CD4-positive, alpha-beta T cell (primary cell): ENCODE measurements around the gene NOL11. TPM values are rescaled to one million over a fixed set of nuclear protein-coding genes. Genes with fewer than 3 reads are reported as not detected.

Experiments used
- ATAC-seq: fragments of 200-7000 bp; cut with Tn5 transposase; one replicate; pipeline ENCODE4 v1.10.0; 2022; ENCODE audit warnings: mild to moderate bottlenecking; ENCODE audit not compliant: poor library complexity
- CTCF ChIA-PET: fragments of 350-600 bp; sonication (Branson Sonifier 250); formaldehyde crosslinking; loops from one replicate; lab custom pipeline; 2021; ENCODE audit warnings: antibody characterized with exemption, inconsistent platforms; lab: Charles Lee
- POLR2A ChIA-PET: fragments of 350-600 bp; sonication (Branson Sonifier 250); formaldehyde crosslinking; loops from one replicate; lab custom pipeline; 2021; ENCODE audit warnings: antibody characterized with exemption, inconsistent platforms; lab: Charles Lee
- DNase-seq, 14 experiments: peaks; one replicate each; pipeline ENCODE4 v3.0.0-alpha.2; 2013 to 2020; ENCODE audit warnings: mixed read lengths in 2 of 14
- H3K27ac ChIP-seq, 2 donors: one replicate each; pipeline versions ENCODE4 v1.5.1 to v1.7.0; 2013; ENCODE audit warnings: low read length in 2 of 2, low read depth in 1 of 2, mild to moderate bottlenecking in 1 of 2
- H3K27me3 ChIP-seq, 2 experiments: 1 replicate in 1 of 2; 2 replicates in 1 of 2; pipeline versions ENCODE4 v1.6.1 to v1.7.0; 2013; ENCODE audit warnings: low read length in 2 of 2, control low read depth in 1 of 2, mild to moderate bottlenecking in 1 of 2, moderate library complexity in 1 of 2; ENCODE audit not compliant: insufficient read depth in 2 of 2, control insufficient read depth in 1 of 2
- H3K36me3 ChIP-seq: one replicate; pipeline ENCODE4 v1.6.1; 2013; ENCODE audit warnings: low read length, control low read depth; ENCODE audit not compliant: insufficient read depth
- H3K4me1 ChIP-seq: one replicate; pipeline ENCODE4 v1.6.1; 2013; ENCODE audit warnings: low read length, control low read depth; ENCODE audit not compliant: insufficient read depth
- H3K4me3 ChIP-seq: one replicate; pipeline ENCODE4 v1.5.1; 2013; ENCODE audit warnings: mild to moderate bottlenecking, low read length, moderate library complexity
- H3K9me3 ChIP-seq, 2 experiments: 1 replicate in 1 of 2; 2 replicates in 1 of 2; pipeline versions ENCODE4 v1.6.1 to v1.7.0; 2013; ENCODE audit warnings: low read length in 2 of 2, mild to moderate bottlenecking in 2 of 2, control low read depth in 1 of 2, moderate library complexity in 1 of 2; ENCODE audit not compliant: control insufficient read depth in 1 of 2, insufficient read depth in 1 of 2
- H3K27ac Mint-ChIP-seq: one replicate; pipeline ENCODE4 v1.8.0; 2020; ENCODE audit warnings: mixed read lengths
- H3K27me3 Mint-ChIP-seq: one replicate; pipeline ENCODE4 v1.8.0; 2021; ENCODE audit warnings: mixed read lengths
- H3K36me3 Mint-ChIP-seq: one replicate; pipeline ENCODE4 v1.8.0; 2021; ENCODE audit warnings: low read depth, mixed read lengths
- H3K4me1 Mint-ChIP-seq: one replicate; pipeline ENCODE4 v1.8.0; 2021; ENCODE audit warnings: low read depth, mixed read lengths
- H3K4me3 Mint-ChIP-seq: one replicate; pipeline ENCODE4 v1.8.0; 2020; ENCODE audit warnings: mild to moderate bottlenecking, mixed read lengths
- H3K9me3 Mint-ChIP-seq: one replicate; pipeline ENCODE4 v1.8.0; 2020; ENCODE audit warnings: mixed read lengths
- intact Hi-C, 2 experiments: fragments of 100-400 bp; cut with DNase I in 1 of 2; cut with micrococcal nuclease in 1 of 2; formaldehyde crosslinking; loops; one replicate each; pipeline versions ENCODE4 v1.15.1 to v1.9.0; 2023 to 2025; cut with DNase I, micrococcal nuclease
- total RNA-seq, 174 experiments: library from RNA in 2 of 174; stranded (reverse) in 2 of 174; gene quantifications; one replicate each; pipeline ENCODE4 v1.2.3 and lab custom pipeline; 2021 to 2026
- TF ChIP-seq, protein P1 (sequence below): fragments of 200-600 bp; IDR thresholded peaks from one replicate; pipeline ENCODE4 v1.8.0; 2022; ENCODE audit warnings: antibody characterized with exemption, mild to moderate bottlenecking

The NOL11 gene
- total RNA-seq, 2 experiments from 2014 or later: 89.1 to 91.2 TPM

DNA sequence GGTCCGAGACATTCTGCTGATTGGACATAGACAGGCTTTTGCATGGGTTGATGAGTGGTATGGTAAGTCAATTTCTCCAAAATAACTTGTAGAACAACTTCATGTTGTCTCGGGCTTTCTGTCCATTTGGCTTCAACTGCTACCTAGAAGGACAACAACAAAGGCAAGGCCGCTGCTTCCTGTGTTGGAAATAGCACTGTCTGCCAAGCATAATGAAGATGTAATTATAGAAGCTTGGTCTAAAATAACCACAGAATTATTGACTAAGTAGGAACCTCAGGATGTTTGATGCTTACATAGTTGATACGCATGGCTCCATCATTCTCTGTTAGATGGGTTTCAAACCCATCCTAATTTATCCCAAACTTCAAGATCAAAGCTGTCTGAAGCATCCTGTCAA is 42.3 kb upstream of the NOL11 start:
- no peak overlapping the region for H3K4me3 ChIP-seq
- no peaks in the 10 kb centered on the region for H3K4me1 ChIP-seq
- H3K27me3 ChIP-seq: no peaks in the 10 kb centered on the region
- no peaks in the 10 kb centered on the region for H3K9me3 ChIP-seq
- Mint-ChIP-seq H3K4me1 (peaks cover 12% of the 10 kb centered on the region), H3K9me3 (no peaks in the 10 kb centered on the region), H3K27me3 (no peaks in the 10 kb centered on the region), H3K27ac (peak overlapping the region; percentile 39), H3K4me3 (no peak overlapping the region), H3K36me3 (peaks cover 74% of the 10 kb centered on the region)
- ChIA-PET CTCF (interaction anchor here (0.6 kb wide), 1 partner anchor 8 kb away, joined by 3 read pairs; no protein-coding TSS in a partner anchor), POLR2A (no interaction called here)
- DNase-seq (no peak), ATAC-seq (no peak)
- H3K27ac ChIP-seq: no peak overlapping the region
- intact Hi-C loops: no loop called here
- TF ChIP-seq, protein P1, sequence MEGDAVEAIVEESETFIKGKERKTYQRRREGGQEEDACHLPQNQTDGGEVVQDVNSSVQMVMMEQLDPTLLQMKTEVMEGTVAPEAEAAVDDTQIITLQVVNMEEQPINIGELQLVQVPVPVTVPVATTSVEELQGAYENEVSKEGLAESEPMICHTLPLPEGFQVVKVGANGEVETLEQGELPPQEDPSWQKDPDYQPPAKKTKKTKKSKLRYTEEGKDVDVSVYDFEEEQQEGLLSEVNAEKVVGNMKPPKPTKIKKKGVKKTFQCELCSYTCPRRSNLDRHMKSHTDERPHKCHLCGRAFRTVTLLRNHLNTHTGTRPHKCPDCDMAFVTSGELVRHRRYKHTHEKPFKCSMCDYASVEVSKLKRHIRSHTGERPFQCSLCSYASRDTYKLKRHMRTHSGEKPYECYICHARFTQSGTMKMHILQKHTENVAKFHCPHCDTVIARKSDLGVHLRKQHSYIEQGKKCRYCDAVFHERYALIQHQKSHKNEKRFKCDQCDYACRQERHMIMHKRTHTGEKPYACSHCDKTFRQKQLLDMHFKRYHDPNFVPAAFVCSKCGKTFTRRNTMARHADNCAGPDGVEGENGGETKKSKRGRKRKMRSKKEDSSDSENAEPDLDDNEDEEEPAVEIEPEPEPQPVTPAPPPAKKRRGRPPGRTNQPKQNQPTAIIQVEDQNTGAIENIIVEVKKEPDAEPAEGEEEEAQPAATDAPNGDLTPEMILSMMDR: no peak
- peaks cover 50% of the 10 kb centered on the region for H3K36me3 ChIP-seq

- CTCF ChIA-PET: interaction anchor here (1.0 kb wide), 1 partner anchor 186 kb away, joined by 3 read pairs; no protein-coding TSS in a partner anchor
- no peaks in the 10 kb centered on the region for H3K27me3 ChIP-seq
These were observed 41.4 kb upstream of the NOL11 start for GRCh38 chr17:67676305-67676704.

GRCh38 chr17:67678414-67678813 is 39.3 kb upstream of the NOL11 start:
- intact Hi-C loops: no loop called here
- Histone ChIP-seq H3K4me1 (no peaks in the 10 kb centered on the region), H3K27ac (no peak overlapping the region), H3K27me3 (no peaks in the 10 kb centered on the region), H3K4me3 (no peak overlapping the region), H3K9me3 (no peaks in the 10 kb centered on the region), H3K36me3 (peaks cover 42% of the 10 kb centered on the region)
- ChIA-PET POLR2A (no interaction called here), CTCF (no interaction called here)
- Mint-ChIP-seq H3K27me3 (no peaks in the 10 kb centered on the region), H3K27ac (peak overlapping the region; percentile 72), H3K4me3 (no peak overlapping the region), H3K4me1 (peaks cover 18% of the 10 kb centered on the region), H3K36me3 (peaks cover 70% of the 10 kb centered on the region), H3K9me3 (no peaks in the 10 kb centered on the region)
- TF ChIP-seq, protein P1: no peak
- DNase-seq: no peak
- ATAC-seq: no peak

More at GRCh38 chr17:67676305-67676704, 41.4 kb upstream of the NOL11 start:
- intact Hi-C loops: no loop called here
- ATAC-seq (no peak), DNase-seq (no peak)
- peak overlapping the region; percentile 53 for H3K27ac Mint-ChIP-seq
- no peak overlapping the region for H3K27ac ChIP-seq
- H3K4me1 ChIP-seq: no peaks in the 10 kb centered on the region
- no peaks in the 10 kb centered on the region for H3K9me3 ChIP-seq
- no peak overlapping the region for H3K4me3 Mint-ChIP-seq
- peaks cover 18% of the 10 kb centered on the region for H3K4me1 Mint-ChIP-seq
- TF ChIP-seq, protein P1: no peak
- POLR2A ChIA-PET: no interaction called here
- H3K27me3 Mint-ChIP-seq: no peaks in the 10 kb centered on the region
- no peak overlapping the region for H3K4me3 ChIP-seq
- H3K36me3 ChIP-seq: peaks cover 50% of the 10 kb centered on the region
- peaks cover 76% of the 10 kb centered on the region for H3K36me3 Mint-ChIP-seq
- H3K9me3 Mint-ChIP-seq: no peaks in the 10 kb centered on the region
